ENCODE results near the gene H6PD. TPM values are rescaled to one million over a fixed set of nuclear protein-coding genes. Genes with fewer than 3 reads are reported as not detected.

Gene H6PD
- total and polyA plus RNA-seq, 8 donors: 8.7 to 34.2 (median 16.1) TPM

- intact Hi-C loops (cut with DNase I): no loop called here
- no peaks in the 10 kb centered on the region for H3K9me3 ChIP-seq
- peak overlapping the region; percentile 58 to 85 (median 70) for H3K27ac ChIP-seq
Measured at GRCh38 chr1:9249263-9249533, 14.6 kb downstream of the H6PD start.

GRCh38 chr1:9249534-9250410 lies 15.2 kb downstream of the H6PD start:
- H3K27me3 ChIP-seq: no peaks in the 10 kb centered on the region
- H3K36me3 ChIP-seq: peaks cover 0 to 8% (median 3%) of the 10 kb centered on the region in 3 donors
- peak; percentile 75 to 84 (median 80) for ATAC-seq
- peak; percentile 61 to 82 (median 74) for DNase-seq
- no peaks in the 10 kb centered on the region for H3K9me3 ChIP-seq
- no peak overlapping the region for H3K4me3 ChIP-seq
- 22 to 31% methylated on average over 17 of the region's 17 CpGs for WGBS, 2 donors
- peak; percentile 16 to 38 (median 34) for TF ChIP-seq CTCF (IDR thresholded peaks at IDR 0.05)
- peak overlapping the region; percentile 58 to 85 (median 70) for H3K27ac ChIP-seq
- peaks cover 15 to 26% (median 22%) of the 10 kb centered on the region in 3 donors for H3K4me1 ChIP-seq
- no peak for FAIRE-seq
- intact Hi-C loops (cut with DNase I): no loop called here

More at GRCh38 chr1:9249263-9249533, 14.6 kb downstream of the H6PD start:
- H3K27me3 ChIP-seq: no peaks in the 10 kb centered on the region
- TF ChIP-seq CTCF (IDR thresholded peaks at IDR 0.05): no peak
- H3K4me3 ChIP-seq: no peak overlapping the region
- FAIRE-seq (no peak), ATAC-seq (peak in 2 of 4 donors; percentile 20 to 44), DNase-seq (peak in 1 of 6 donors; percentile 45)
- H3K36me3 ChIP-seq: peaks cover 0 to 8% (median 3%) of the 10 kb centered on the region in 3 donors
- WGBS, 2 donors: 25 to 31% methylated on average over 3 of the region's 3 CpGs
- peaks cover 21 to 31% (median 27%) of the 10 kb centered on the region in 3 donors for H3K4me1 ChIP-seq

DNA sequence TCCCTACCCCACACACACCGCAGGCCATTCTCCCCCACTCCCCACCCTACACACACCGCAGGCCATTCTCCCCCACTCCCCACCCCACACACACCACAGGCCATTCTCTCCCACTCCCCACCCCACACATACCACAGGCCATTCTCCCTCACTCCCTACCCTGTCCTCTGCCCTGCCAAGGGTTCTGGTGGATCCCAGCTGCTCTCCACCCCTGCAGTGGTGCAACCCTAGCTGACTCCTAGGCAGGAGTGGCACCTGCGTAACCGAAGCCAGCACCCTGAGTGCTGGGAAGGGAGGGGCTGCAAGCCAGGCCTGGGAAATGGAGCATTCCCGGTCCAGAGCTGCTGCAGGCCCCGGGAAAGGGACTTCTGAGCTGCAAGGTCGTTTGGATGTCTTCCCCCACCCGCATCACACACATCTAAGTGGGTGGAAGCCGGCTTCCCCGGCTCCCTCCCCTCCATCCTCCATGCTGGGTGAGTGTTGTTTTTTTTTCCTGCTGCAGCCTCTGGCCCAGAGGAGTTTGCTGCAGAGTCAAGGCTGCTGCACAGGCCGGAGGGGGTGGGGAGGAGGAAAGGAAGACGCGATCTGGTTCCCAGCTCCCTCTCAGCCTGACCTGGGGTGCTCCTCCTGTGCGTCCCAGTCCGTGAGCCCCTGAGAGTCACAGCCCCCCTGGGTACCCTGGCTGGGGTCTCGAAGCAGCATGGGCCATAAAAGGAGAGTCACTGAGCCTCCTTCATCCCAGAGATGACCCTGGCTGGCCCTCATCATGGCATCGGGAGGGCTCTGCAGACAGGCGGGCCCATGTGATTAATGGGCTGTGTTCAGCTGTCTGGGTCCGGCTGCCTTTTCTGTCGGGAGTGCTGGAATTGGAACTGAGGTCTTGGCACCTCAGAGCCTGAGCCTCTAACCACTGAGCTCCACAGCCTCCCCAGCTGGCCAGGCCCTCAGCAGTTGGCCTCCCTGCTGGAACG lies 16.1 kb downstream of the H6PD start:
- DNase-seq (peak in 1 of 6 donors; percentile 48), ATAC-seq (peak; percentile 16 to 22 (median 19)), FAIRE-seq (no peak)
- Histone ChIP-seq H3K27me3 (no peaks in the 10 kb centered on the region), H3K4me3 (no peak overlapping the region), H3K36me3 (peaks cover 0 to 8% (median 0%) of the 10 kb centered on the region in 3 donors), H3K4me1 (peaks cover 12 to 21% (median 15%) of the 10 kb centered on the region in 3 donors), H3K9me3 (no peaks in the 10 kb centered on the region), H3K27ac (peak overlapping the region in 3 of 4 donors; percentile 69 to 85 (median 72))
- no peak for TF ChIP-seq CTCF (IDR thresholded peaks at IDR 0.05)
- intact Hi-C loops (cut with DNase I): no loop called here
- 57 to 60% methylated on average over 15 to 21 of the region's 21 CpGs for WGBS, 2 donors

- H3K27me3 ChIP-seq: no peaks in the 10 kb centered on the region
- no peaks in the 10 kb centered on the region for H3K9me3 ChIP-seq
- peak overlapping the region in 2 of 4 donors; percentile 69 to 85 for H3K27ac ChIP-seq
- no peak for TF ChIP-seq CTCF (IDR thresholded peaks at IDR 0.05)
- intact Hi-C loops (cut with DNase I): no loop called here
- peaks cover 0 to 8% (median 2%) of the 10 kb centered on the region in 3 donors for H3K36me3 ChIP-seq
- H3K4me3 ChIP-seq: no peak overlapping the region
- ATAC-seq (no peak), FAIRE-seq (no peak), DNase-seq (peak in 2 of 6 donors; percentile 38 to 64)
- 57 to 58% methylated on average over 6 of the region's 6 CpGs for WGBS, 2 donors
- H3K4me1 ChIP-seq: peaks cover 12 to 21% (median 15%) of the 10 kb centered on the region in 3 donors
Measured at GRCh38 chr1:9251501-9251900, 16.9 kb downstream of the H6PD start.
